ENCODE measurements around the gene KCNQ5. TPM values are rescaled to one million over a fixed set of nuclear protein-coding genes. Genes with fewer than 3 reads are reported as not detected.
"Not testable (repeated sequence)": the region's sequence is repeated elsewhere in the genome, so short reads cannot be mapped to it uniquely, and the experiment has no call there.

KCNQ5 gene
- total RNA-seq, 1 donor from 2014 or later, result 2.1 TPM

- H3K36me3 ChIP-seq (ENCODE audit: control insufficient read depth, insufficient read depth, low read length), result no peaks in the 10 kb centered on the region
- no peaks in the 10 kb centered on the region for H3K27me3 ChIP-seq (ENCODE audit: control insufficient read depth, insufficient read depth, low read length)
- H3K4me3 ChIP-seq (ENCODE audit: low read depth, low read length), result no peak within 1 kb of the TSS
- FAIRE-seq, result no peak
- DNase-seq (ENCODE audit: low read depth), result no peak
- TF ChIP-seq, protein P1, sequence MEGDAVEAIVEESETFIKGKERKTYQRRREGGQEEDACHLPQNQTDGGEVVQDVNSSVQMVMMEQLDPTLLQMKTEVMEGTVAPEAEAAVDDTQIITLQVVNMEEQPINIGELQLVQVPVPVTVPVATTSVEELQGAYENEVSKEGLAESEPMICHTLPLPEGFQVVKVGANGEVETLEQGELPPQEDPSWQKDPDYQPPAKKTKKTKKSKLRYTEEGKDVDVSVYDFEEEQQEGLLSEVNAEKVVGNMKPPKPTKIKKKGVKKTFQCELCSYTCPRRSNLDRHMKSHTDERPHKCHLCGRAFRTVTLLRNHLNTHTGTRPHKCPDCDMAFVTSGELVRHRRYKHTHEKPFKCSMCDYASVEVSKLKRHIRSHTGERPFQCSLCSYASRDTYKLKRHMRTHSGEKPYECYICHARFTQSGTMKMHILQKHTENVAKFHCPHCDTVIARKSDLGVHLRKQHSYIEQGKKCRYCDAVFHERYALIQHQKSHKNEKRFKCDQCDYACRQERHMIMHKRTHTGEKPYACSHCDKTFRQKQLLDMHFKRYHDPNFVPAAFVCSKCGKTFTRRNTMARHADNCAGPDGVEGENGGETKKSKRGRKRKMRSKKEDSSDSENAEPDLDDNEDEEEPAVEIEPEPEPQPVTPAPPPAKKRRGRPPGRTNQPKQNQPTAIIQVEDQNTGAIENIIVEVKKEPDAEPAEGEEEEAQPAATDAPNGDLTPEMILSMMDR (IDR thresholded peaks at IDR 0.05; ENCODE audit: insufficient read depth, low read length, severe bottlenecking), result no peak
Measured at GRCh38 chr6:73225396-73225795, 603.5 kb downstream of the KCNQ5 start, which contains the start of gene KHDC1L. TSS of gene KHDC1L (minus strand) at chr6:73225496. CDS start at chr6:73225408, 88 bp downstream.

- FAIRE-seq (no peak), DNase-seq (ENCODE audit: low read depth) (no peak)
- H3K27me3 ChIP-seq (ENCODE audit: control insufficient read depth, insufficient read depth, low read length), result no peaks in the 10 kb centered on the region
- TF ChIP-seq, protein P1 (IDR thresholded peaks at IDR 0.05; ENCODE audit: insufficient read depth, low read length, severe bottlenecking), result no peak
- no peaks in the 10 kb centered on the region for H3K36me3 ChIP-seq (ENCODE audit: control insufficient read depth, insufficient read depth, low read length)
- H3K4me3 ChIP-seq (ENCODE audit: low read depth, low read length), result no peak overlapping the region
Measured at GRCh38 chr6:73227606-73228255, 605.9 kb downstream of the KCNQ5 start.

DNA sequence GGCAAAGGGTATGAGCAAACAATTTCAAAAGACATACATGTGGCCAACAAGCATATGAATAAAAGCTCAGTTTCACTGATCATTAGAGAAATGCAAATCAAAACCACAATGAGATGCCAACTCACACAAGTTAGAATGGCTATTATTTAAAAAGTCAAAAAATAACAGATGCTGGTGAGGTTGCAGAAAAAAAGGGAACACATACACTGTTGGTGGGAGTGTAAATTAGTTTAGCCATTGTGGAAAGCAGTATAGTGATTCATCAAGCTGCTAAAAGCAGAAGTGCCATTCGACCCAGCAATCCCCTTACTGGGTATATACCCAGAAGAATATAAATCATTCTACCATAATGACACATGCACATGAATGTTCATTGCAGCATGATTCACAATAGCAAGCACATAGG is 610.1 kb downstream of the KCNQ5 start:
- FAIRE-seq (no peak), DNase-seq (ENCODE audit: low read depth) (peak; percentile 57)
- H3K4me3 ChIP-seq (ENCODE audit: low read depth, low read length), result no peak overlapping the region
- no peaks in the 10 kb centered on the region for H3K36me3 ChIP-seq (ENCODE audit: control insufficient read depth, insufficient read depth, low read length)
- no peaks in the 10 kb centered on the region for H3K27me3 ChIP-seq (ENCODE audit: control insufficient read depth, insufficient read depth, low read length)
- TF ChIP-seq, protein P1 (IDR thresholded peaks at IDR 0.05; ENCODE audit: insufficient read depth, low read length, severe bottlenecking), result no peak

- no peak for DNase-seq (ENCODE audit: low read depth)
- H3K36me3 ChIP-seq (ENCODE audit: control insufficient read depth, insufficient read depth, low read length), result no peaks in the 10 kb centered on the region
- no peaks in the 10 kb centered on the region for H3K27me3 ChIP-seq (ENCODE audit: control insufficient read depth, insufficient read depth, low read length)
- TF ChIP-seq, protein P1 (IDR thresholded peaks at IDR 0.05; ENCODE audit: insufficient read depth, low read length, severe bottlenecking), result no peak
- no peak for FAIRE-seq
- no peak overlapping the region for H3K4me3 ChIP-seq (ENCODE audit: low read depth, low read length)
Measured at GRCh38 chr6:73233048-73233447, 611.2 kb downstream of the KCNQ5 start.

GRCh38 chr6:73233971-73234370 is 612.1 kb downstream of the KCNQ5 start:
- not testable (repeated sequence) for FAIRE-seq; H3K27me3 ChIP-seq (ENCODE audit: control insufficient read depth, insufficient read depth, low read length); H3K36me3 ChIP-seq (ENCODE audit: control insufficient read depth, insufficient read depth, low read length); DNase-seq (ENCODE audit: low read depth); H3K4me3 ChIP-seq (ENCODE audit: low read depth, low read length)

- no peak for FAIRE-seq
- H3K4me3 ChIP-seq (ENCODE audit: low read depth, low read length), result no peak overlapping the region
- TF ChIP-seq, protein P1 (IDR thresholded peaks at IDR 0.05; ENCODE audit: insufficient read depth, low read length, severe bottlenecking), result no peak
- H3K36me3 ChIP-seq (ENCODE audit: control insufficient read depth, insufficient read depth, low read length), result no peaks in the 10 kb centered on the region
- no peaks in the 10 kb centered on the region for H3K27me3 ChIP-seq (ENCODE audit: control insufficient read depth, insufficient read depth, low read length)
- peak; percentile 93 for DNase-seq (ENCODE audit: low read depth)
Measured at GRCh38 chr6:73234733-73235132, 612.9 kb downstream of the KCNQ5 start.

Data from bronchial epithelial cell (primary cell).